GM12891 (cell line): ENCODE data around the gene CENPU.

ENCODE experiments used
- DNase-seq: peaks from one replicate; pipeline ENCODE4 v3.0.0; 2011; ENCODE audit warnings: low spot score; ENCODE audit not compliant: insufficient read length
- FAIRE-seq: peaks from 2 replicates; lab custom pipeline; 2011; peaks lifted over from hg19 to GRCh38; lab: Jason Lieb, UNC
- PAX5 ChIP-seq: IDR thresholded peaks from 2 replicates; pipeline ENCODE4 v1.6.1; 2011; ENCODE audit warnings: low read length, moderate library complexity, mild to moderate bottlenecking; ENCODE audit not compliant: insufficient read depth, severe bottlenecking
- POLR2A ChIP-seq: IDR thresholded peaks from 2 replicates; pipeline ENCODE4 v1.6.1; 2011; ENCODE audit warnings: low read depth, low read length, control low read depth
- POLR2AphosphoS5 ChIP-seq: IDR thresholded peaks from 2 replicates; pipeline ENCODE4 v1.6.1; 2011; ENCODE audit warnings: low read depth, low read length, control low read depth
- POU2F2 ChIP-seq: IDR thresholded peaks from 2 replicates; pipeline ENCODE4 v1.6.1; 2011; ENCODE audit warnings: low read depth, mild to moderate bottlenecking, control low read depth, low read length, moderate library complexity
- SPI1 ChIP-seq: IDR thresholded peaks from 2 replicates; pipeline ENCODE4 v1.6.1; 2011; ENCODE audit warnings: low read depth, low read length, control low read depth
- TAF1 ChIP-seq: IDR thresholded peaks from 2 replicates; pipeline ENCODE4 v1.6.1; 2011; ENCODE audit warnings: low read depth, low read length, control low read depth

CENPU gene

GRCh38 chr4:184651899-184652298 is 82.0 kb downstream of the CENPU start:
- no peak for FAIRE-seq
- DNase-seq = no peak
- TF ChIP-seq PAX5 = no peak
- no peak for TF ChIP-seq POU2F2
- TF ChIP-seq TAF1 = no peak
- no peak for TF ChIP-seq SPI1
- TF ChIP-seq POLR2AphosphoS5 = no peak
- TF ChIP-seq POLR2A = no peak

DNA sequence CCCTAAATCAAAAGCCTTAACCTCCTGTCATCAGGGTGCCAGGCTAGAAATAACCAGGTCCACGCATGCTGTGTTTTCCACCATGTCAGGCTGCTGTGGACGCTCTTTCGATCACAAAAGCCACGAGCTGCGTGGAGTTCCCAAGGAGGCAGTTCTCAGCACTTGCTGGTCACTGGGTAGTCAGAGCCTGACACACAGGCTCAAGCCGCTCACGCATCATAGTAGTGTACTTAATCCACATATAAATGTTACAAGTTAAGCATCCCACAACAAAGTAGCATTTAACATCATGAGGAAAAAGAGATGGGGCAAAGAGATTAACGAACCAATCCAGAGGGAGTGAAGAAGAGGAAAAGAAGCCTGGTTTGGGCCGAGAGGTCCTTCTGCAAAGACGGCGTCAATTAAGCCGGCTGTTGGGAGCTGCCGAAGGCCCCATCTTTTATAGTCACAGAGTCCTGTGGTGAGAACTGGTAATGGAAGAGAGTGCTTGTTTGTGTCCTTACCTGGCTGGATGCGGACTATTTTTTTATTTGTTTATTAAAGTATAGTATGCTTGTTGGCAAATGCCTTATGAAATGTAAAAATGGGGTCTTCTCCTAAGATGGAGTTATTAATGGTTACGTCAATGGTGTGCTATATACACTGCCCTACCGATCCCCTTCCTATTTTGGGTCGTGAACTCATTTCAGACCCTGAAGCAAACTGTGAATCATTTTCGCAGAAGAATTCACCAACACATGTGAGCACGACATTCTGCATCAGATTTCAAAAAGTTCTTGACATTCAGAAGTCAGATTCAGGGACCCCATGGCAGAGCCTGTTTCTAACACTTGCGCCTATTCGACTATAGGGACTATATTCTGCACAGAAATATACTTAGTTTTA is 83.7 kb downstream of the CENPU start:
- FAIRE-seq (peak; percentile 35), DNase-seq (no peak)
- TF ChIP-seq POLR2AphosphoS5 (no peak), TAF1 (no peak), PAX5 (no peak), POU2F2 (no peak), SPI1 (no peak), POLR2A (no peak)

GRCh38 chr4:184649026-184649970 is 84.6 kb downstream of the CENPU start, which contains the start of the genes CASP3 and PRIMPOL:
TSS of gene CASP3 (minus strand) at chr4:184649447. CDS start at chr4:184638453, 10,994 bp downstream.
TSS of gene PRIMPOL (plus strand) at chr4:184649738. CDS start at chr4:184657141, 7,403 bp downstream.
- peak; percentile 91 for FAIRE-seq
- TF ChIP-seq SPI1 (no peak), PAX5 (no peak), POU2F2 (peak; percentile 69; the same call in 1 of the 2 replicates), TAF1 (peak; percentile 94), POLR2A (peak; percentile 96), POLR2AphosphoS5 (peak; percentile 91)
- peak; percentile 71 for DNase-seq

DNA sequence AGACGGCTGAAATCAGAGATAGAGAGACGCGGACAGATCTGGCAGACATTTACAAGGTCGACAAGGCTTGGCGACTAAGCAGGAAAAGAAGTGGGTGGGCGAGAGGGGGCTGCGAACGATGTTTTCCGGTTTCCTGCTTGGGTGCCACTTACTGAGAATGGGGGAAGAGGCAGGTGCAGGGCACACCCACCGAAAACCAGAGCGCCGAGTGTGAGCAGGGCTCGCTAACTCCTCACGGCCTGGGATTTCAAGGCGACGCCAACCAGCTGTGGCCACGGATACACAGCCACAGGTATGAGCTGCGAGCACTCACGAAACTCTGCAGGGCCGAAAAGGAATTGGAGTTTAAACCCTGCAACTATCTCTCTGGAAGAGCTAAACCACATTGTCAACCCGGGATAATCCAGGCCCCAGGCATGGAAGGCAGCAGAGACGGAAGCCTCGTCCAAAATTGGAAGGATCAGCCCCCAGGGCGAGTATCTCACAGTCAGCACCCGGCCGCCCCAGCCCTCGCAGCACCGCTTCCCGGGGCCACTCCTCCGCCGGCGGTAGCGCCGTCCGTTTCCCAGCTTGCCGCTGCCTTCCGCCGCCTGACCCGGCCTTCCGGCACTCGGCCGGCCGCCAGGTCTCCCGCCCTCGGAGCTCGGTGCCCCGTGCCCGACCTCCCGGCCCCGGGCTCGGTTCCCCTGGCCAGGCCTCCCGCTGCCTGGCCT is 85.4 kb downstream of the CENPU start:
- DNase-seq (no peak), FAIRE-seq (peak; percentile 74)
- TF ChIP-seq POU2F2 = no peak
- peak; percentile 18; the same call in 1 of the 2 replicates for TF ChIP-seq TAF1
- peak; percentile 47 for TF ChIP-seq POLR2AphosphoS5

- DNase-seq = no peak
- no peak for FAIRE-seq
- no peak for TF ChIP-seq PAX5
- TF ChIP-seq POLR2A = no peak
Measured at GRCh38 chr4:184648054-184648312, 85.9 kb downstream of the CENPU start.

GRCh38 chr4:184647266-184648053 is 86.4 kb downstream of the CENPU start:
- DNase-seq (no peak), FAIRE-seq (no peak)
- no peak for TF ChIP-seq POLR2A

GRCh38 chr4:184645904-184646610 is 87.8 kb downstream of the CENPU start:
- TF ChIP-seq PAX5 = no peak
- TF ChIP-seq POLR2A = no peak
- TF ChIP-seq POU2F2 = no peak
- no peak for TF ChIP-seq TAF1
- TF ChIP-seq SPI1 = no peak
- no peak for TF ChIP-seq POLR2AphosphoS5
- no peak for FAIRE-seq
- no peak for DNase-seq

DNA sequence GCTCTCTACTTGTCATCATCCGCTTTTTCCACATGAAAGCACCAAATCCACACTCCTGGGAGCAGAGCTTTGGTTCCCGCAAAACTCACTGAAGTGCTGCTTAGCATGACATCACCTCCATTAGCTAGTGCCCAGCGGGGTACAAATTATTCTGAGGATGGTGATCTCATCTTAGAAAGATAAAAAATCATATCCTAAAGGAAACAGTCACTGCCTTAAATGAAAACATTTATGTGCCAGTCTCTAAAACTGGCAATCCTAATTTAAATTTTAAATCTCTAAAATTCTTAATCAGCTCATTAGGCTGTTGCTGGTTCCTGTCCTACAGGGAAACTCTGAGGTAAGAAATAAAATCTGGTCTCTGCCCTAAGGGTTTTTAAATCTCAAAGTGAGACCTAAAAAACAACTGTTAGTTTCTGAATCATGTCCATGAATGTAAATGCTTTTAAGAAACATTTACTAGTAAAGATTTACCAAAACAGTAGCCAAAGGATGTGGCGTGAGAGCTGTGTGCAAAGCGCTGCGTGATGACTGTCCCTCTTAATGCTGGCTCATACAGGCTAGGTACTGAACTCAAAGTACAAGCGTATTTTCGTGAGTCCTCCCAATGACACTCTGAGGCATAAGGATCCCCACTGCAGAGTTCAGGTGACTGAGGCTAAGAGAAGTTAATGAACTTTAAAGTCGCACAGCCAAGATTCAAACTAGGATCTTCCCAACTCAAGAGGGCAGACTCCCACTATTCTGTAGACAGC is 89.2 kb downstream of the CENPU start:
- FAIRE-seq = peak; percentile 84
- no peak for DNase-seq
- TF ChIP-seq POLR2AphosphoS5 (no peak), TAF1 (no peak), SPI1 (no peak)
